H7 (cell line): ENCODE results near the gene ITPKB. TPM values are rescaled to one million over a fixed set of nuclear protein-coding genes. Genes with fewer than 3 reads are reported as not detected.
"Not testable (repeated sequence)": the region's sequence is repeated elsewhere in the genome, so short reads cannot be mapped to it uniquely, and the experiment has no call there.

Experiments
- DNase-seq: peaks from one replicate; pipeline ENCODE4 v3.0.0; 2012
- H3K27me3 ChIP-seq: 2 replicates; pipeline ENCODE4 v1.6.0; 2011; ENCODE audit warnings: mild to moderate bottlenecking, low read length; ENCODE audit not compliant: control insufficient read depth, insufficient read depth
- H3K36me3 ChIP-seq: replicated peaks from 2 replicates; pipeline ENCODE4 v1.5.1; 2011; ENCODE audit warnings: low read length; ENCODE audit not compliant: control insufficient read depth, insufficient read depth
- H3K4me3 ChIP-seq: 2 replicates; pipeline ENCODE4 v1.5.1; 2011; ENCODE audit warnings: low read depth, mild to moderate bottlenecking, control low read depth, low read length, moderate library complexity; ENCODE audit not compliant: insufficient read depth
- total RNA-seq: library from RNA; depleted of rRNA; stranded (reverse); fragments of >200 nt; shearing (Covaris generic); gene quantifications from 2 replicates; pipeline ENCODE4 v1.2.3, GENCODE V29; 2014

ITPKB gene
- total RNA-seq, 1 experiment from 2014 or later = 15.3 TPM

DNA sequence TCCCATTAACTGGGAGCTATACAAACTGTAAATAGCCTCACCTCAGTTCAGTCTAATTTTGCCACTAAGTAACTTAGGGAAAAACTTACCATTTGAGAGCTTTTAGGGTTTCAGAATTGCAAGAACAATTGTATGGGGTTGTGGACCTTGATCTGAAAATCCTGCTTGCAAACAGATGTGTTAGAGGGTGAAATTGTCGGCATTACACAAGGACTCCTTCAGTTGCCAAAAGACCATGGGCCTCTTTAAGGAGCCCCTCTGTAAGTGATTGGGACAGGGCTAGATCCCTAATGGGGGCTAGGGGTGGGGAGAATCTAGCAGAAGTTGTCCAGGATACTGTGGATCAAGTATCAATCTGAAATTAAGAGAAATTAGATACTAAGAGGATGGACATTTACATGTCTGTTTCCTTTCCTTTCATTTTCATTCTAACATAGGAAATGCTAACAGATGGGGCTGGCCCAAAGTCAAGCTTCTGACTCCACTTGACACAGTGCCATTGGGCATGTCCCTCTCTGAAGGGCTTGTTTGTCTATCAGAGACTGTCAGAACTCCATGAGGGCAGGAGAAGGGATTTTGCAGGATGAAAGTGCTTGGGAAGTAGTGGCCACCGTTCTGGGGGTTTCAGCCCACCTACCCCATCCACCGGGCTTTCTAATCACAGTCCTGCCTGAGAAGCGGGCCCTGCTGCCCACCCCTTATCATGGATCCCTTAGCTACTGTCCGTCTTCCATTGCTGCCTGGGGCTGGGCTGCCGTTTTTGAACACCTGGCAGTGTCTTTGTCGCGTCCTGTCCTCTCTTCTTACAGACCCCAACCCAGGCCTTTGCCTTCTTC lies 135.8 kb downstream of the ITPKB start:
- DNase-seq = no peak

GRCh38 chr1:226602186-226603021 lies 136.7 kb downstream of the ITPKB start:
- DNase-seq = peak; percentile 60

More for the DNA sequence above, 135.8 kb downstream of the ITPKB start:
- H3K36me3 ChIP-seq = no peaks in the 10 kb centered on the region
- no peaks in the 10 kb centered on the region; the same call in 1 of the 2 replicates for H3K27me3 ChIP-seq
- H3K4me3 ChIP-seq = no peak overlapping the region

DNA sequence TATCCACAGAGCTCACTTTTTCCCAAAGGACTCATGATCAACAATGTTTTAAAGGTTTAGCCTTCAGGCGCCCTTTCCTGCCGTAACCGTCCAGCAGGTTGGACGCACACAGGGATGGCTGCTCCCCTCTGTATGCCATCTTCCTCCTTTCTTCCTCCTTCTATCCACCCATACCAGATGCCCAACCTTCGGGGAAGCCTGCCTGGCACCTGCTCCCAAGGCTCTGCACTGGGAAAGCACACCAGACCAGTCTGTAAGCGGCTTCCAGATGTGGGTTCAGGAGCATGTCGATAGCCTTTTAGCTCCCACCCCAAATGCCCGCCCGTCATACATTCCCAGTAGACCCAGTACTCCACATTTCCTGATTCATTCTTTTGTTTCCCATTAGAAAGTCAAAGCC lies 137.6 kb downstream of the ITPKB start:
- Histone ChIP-seq H3K4me3 (no peak overlapping the region), H3K36me3 (no peaks in the 10 kb centered on the region), H3K27me3 (no peaks in the 10 kb centered on the region; the same call in 1 of the 2 replicates)
- DNase-seq = no peak

More at GRCh38 chr1:226602186-226603021, 136.7 kb downstream of the ITPKB start:
- H3K27me3 ChIP-seq = no peaks in the 10 kb centered on the region; the same call in 1 of the 2 replicates
- no peaks in the 10 kb centered on the region for H3K36me3 ChIP-seq
- no peak overlapping the region for H3K4me3 ChIP-seq

GRCh38 chr1:226600254-226600653 lies 138.8 kb downstream of the ITPKB start:
- peak; percentile 52 for DNase-seq
- no peaks in the 10 kb centered on the region for H3K36me3 ChIP-seq
- no peaks in the 10 kb centered on the region; the same call in 1 of the 2 replicates for H3K27me3 ChIP-seq
- H3K4me3 ChIP-seq = no peak overlapping the region

DNA sequence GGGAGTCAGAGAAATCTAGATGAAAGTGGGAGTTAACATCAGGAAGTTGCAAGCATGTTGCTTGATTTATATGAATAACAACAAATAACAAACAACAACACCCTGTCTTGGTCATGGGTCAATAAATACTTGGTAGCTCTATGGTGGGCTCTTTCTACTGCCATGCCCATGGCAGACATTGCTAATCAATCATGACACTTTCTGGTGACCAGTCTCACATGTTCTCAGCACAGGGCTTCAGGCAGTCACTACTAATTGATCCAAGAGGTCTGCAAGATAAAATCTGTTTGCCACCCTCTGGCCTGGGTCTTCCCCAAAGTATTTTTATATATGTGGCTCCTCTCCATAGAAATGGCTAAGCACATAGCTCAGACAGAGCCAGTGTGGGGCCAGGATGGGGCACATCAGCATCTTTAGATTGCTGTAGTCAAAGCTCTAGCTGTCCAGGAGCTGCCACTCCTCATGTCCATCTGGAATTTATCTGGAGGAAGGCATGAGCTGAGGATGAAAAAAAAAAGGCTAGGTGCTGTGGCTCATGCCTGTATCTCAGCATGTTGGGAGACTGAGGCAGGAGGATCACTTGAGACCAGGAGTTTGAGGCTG lies 139.3 kb downstream of the ITPKB start:
- Histone ChIP-seq H3K36me3 (no peaks in the 10 kb centered on the region), H3K27me3 (no peaks in the 10 kb centered on the region; the same call in 1 of the 2 replicates), H3K4me3 (no peak overlapping the region)
- no peak for DNase-seq

DNA sequence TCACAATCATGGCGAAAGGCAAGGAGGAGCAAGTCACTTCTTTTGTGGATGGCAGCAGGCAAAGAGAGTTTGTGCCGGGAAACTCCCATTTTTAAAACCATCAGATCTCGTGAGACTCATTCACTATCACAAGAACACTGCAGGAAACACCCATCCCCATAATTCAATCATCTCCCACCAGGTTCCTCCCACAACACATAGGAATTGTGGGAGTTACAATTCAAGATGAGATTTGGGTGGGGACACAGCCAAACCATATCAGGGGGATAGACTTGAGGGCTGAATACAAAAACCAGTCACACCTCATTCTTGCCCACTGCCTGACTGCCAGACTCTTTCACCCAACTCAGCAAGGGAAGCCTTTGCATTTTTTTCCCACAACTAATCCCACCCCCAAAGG lies 140.1 kb downstream of the ITPKB start:
- DNase-seq, H3K36me3 ChIP-seq, H3K27me3 ChIP-seq, H3K4me3 ChIP-seq: not testable (repeated sequence)

GRCh38 chr1:226598455-226598849 lies 140.6 kb downstream of the ITPKB start:
- DNase-seq = no peak
- H3K27me3 ChIP-seq = no peaks in the 10 kb centered on the region; the same call in 1 of the 2 replicates
- H3K36me3 ChIP-seq = no peaks in the 10 kb centered on the region
- H3K4me3 ChIP-seq = no peak overlapping the region

GRCh38 chr1:226597616-226598454 lies 141.2 kb downstream of the ITPKB start:
- no peaks in the 10 kb centered on the region for H3K36me3 ChIP-seq
- H3K27me3 ChIP-seq = no peaks in the 10 kb centered on the region; the same call in 1 of the 2 replicates
- no peak overlapping the region for H3K4me3 ChIP-seq
- no peak for DNase-seq

DNA sequence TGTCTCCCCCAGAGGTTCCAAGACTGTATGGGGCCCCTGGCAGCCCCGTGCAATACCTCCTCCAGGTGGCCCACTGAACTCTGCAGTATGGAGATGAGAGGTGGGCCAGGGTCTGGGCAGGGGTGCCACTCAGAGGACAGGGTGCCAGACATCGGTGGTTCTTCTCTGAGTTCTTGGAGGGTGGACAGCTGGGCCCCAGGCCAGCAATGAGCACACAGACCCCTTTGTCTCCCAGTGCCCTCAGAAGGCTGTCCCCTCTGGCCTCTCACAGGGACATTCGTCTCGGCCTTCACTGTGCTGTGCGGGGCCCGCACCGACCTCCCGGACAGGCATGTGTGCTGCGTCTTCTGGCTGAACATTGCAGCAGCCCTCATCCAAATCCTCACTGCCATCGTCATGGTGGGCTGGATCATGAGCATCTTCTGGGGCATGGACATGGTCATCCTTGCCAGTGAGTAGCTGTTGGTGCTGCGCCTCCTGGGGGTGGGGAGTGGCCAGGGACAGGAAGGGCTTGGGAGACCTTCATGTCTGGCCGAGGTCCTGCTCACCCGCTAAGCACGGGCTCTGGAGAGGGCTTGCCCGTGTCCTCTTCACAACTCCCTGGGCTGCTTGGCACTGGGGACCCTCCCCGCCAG lies 142.4 kb downstream of the ITPKB start:
- H3K27me3 ChIP-seq = no peaks in the 10 kb centered on the region; the same call in 1 of the 2 replicates
- no peaks in the 10 kb centered on the region for H3K36me3 ChIP-seq
- no peak overlapping the region for H3K4me3 ChIP-seq
- no peak for DNase-seq

GRCh38 chr1:226593541-226593940 lies 145.5 kb downstream of the ITPKB start:
- H3K27me3 ChIP-seq = no peaks in the 10 kb centered on the region; the same call in 1 of the 2 replicates
- no peak for DNase-seq
- no peak overlapping the region for H3K4me3 ChIP-seq
- H3K36me3 ChIP-seq = no peaks in the 10 kb centered on the region

DNA sequence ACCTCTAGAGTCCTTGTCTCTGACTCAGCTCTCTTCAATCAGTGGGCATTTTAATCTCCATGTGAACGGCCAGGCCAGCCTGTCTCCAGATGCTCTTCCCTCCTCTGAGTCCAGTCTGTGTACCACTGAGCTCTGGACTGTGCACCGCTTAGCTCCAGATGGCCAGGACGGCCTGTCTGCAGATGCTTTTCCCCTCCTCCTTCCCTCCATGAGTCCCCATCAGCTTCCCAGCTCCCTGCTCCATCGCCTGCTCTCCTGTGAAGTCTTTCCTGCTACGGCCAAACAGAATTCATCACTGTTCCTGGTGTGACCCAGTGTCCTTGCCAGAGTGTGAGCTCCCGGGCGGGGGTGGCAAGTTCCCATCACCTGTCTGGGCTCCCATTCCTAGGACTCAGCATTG lies 148.5 kb downstream of the ITPKB start:
- Histone ChIP-seq H3K27me3 (no peaks in the 10 kb centered on the region; the same call in 1 of the 2 replicates), H3K4me3 (no peak overlapping the region), H3K36me3 (no peaks in the 10 kb centered on the region)
- no peak for DNase-seq

DNA sequence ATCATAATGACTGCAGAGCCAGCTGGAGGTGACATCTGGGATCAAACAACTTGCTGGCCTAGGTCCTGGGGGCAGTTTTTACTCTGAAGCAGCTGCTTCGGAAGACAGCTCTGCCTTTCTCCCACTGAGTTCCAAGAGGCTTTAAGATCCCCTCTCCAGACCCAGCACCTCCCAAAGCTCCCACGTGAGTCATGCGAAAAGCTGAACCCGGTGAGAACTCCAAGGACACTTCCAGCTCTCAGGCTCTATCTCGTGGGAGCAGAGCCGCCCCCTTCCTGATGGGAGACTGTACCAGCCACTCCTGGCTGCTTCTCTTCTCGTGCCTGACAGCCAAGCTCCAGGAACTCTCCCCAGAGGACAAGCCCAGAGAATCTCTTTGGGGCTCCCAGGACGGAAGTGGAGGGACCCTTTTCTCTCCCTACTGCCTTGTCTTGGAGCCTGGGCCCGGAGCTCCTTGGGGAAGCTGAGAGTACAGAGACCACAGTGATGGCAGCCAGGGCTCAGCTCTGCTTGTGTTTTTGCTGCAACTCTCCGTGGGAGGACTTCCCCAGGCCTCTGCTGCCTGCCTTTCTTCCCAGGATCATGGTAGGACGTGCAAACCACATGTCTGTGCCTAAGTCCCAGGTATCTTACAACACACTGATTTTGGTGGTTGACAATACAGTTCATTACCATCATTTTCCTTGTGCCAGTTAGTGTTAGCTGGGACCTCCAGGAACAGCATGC lies 149.9 kb downstream of the ITPKB start:
- Histone ChIP-seq H3K27me3 (no peaks in the 10 kb centered on the region; the same call in 1 of the 2 replicates), H3K4me3 (no peak overlapping the region)
- no peak for DNase-seq

GRCh38 chr1:226588484-226588883 lies 150.6 kb downstream of the ITPKB start:
- Histone ChIP-seq H3K4me3 (no peak overlapping the region), H3K36me3 (no peaks in the 10 kb centered on the region), H3K27me3 (no peaks in the 10 kb centered on the region; the same call in 1 of the 2 replicates)
- DNase-seq = no peak

More for the DNA sequence above, 149.9 kb downstream of the ITPKB start:
- H3K36me3 ChIP-seq = no peaks in the 10 kb centered on the region
